Measurements from ENCODE around the gene CTNNB1. TPM values are rescaled to one million over a fixed set of nuclear protein-coding genes. Genes with fewer than 3 reads are reported as not detected.

The CTNNB1 gene
- total RNA-seq, 1 experiment from 2014 or later, result 460 TPM

- no peak overlapping the region for H3K4me2 ChIP-seq (ENCODE audit: low read length)
- H4K20me1 ChIP-seq (ENCODE audit: low read length), result no peaks in the 10 kb centered on the region
- no peak for DNase-seq
- H3K4me1 ChIP-seq (ENCODE audit: insufficient read depth, low read length), result no peaks in the 10 kb centered on the region
- ChIA-PET CTCF (no interaction called here), POLR2A (ENCODE audit: unreplicated experiment) (no interaction called here)
- no peaks in the 10 kb centered on the region for H3F3A ChIP-seq (ENCODE audit: low read length, unreplicated experiment)
- no peaks in the 10 kb centered on the region for H3K9me3 ChIP-seq (ENCODE audit: low read length)
- H3K79me2 ChIP-seq (ENCODE audit: low read length), result no peaks in the 10 kb centered on the region
- no peak overlapping the region for H3K9ac ChIP-seq (ENCODE audit: low read length)
- no peaks in the 10 kb centered on the region for H3K9me2 ChIP-seq (replicated peaks; ENCODE audit: low read length)
- H3K36me3 ChIP-seq (ENCODE audit: low read depth, low read length), result peaks cover 54% of the 10 kb centered on the region
- H3K4me3 ChIP-seq (ENCODE audit: low read length), result no peak overlapping the region
- BruUV-seq (replicated peaks), result no TSS peak
- intact Hi-C loops (cut with micrococcal nuclease), result no loop called here
- ATAC-seq, result no peak
- H2AFZ ChIP-seq (ENCODE audit: low read length), result no peak overlapping the region
- no peaks in the 10 kb centered on the region for H3K27me3 ChIP-seq (ENCODE audit: low read length)
- no peak overlapping the region for H3K27ac ChIP-seq (ENCODE audit: low read length)
- TF ChIP-seq EZH2phosphoT487 (IDR thresholded peaks at IDR 0.05; ENCODE audit: borderline replicate concordance, low read length), result no peak
- TF ChIP-seq, protein P1, sequence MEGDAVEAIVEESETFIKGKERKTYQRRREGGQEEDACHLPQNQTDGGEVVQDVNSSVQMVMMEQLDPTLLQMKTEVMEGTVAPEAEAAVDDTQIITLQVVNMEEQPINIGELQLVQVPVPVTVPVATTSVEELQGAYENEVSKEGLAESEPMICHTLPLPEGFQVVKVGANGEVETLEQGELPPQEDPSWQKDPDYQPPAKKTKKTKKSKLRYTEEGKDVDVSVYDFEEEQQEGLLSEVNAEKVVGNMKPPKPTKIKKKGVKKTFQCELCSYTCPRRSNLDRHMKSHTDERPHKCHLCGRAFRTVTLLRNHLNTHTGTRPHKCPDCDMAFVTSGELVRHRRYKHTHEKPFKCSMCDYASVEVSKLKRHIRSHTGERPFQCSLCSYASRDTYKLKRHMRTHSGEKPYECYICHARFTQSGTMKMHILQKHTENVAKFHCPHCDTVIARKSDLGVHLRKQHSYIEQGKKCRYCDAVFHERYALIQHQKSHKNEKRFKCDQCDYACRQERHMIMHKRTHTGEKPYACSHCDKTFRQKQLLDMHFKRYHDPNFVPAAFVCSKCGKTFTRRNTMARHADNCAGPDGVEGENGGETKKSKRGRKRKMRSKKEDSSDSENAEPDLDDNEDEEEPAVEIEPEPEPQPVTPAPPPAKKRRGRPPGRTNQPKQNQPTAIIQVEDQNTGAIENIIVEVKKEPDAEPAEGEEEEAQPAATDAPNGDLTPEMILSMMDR (conservative IDR thresholded peaks at IDR 0.05; ENCODE audit: low read depth, low read length), result no peak
- TF ChIP-seq EZH2 (IDR thresholded peaks at IDR 0.05; ENCODE audit: low read length, unreplicated experiment), result no peak
These were observed 41.9 kb downstream of the CTNNB1 start for GRCh38 chr3:41241161-41241560.

DNA sequence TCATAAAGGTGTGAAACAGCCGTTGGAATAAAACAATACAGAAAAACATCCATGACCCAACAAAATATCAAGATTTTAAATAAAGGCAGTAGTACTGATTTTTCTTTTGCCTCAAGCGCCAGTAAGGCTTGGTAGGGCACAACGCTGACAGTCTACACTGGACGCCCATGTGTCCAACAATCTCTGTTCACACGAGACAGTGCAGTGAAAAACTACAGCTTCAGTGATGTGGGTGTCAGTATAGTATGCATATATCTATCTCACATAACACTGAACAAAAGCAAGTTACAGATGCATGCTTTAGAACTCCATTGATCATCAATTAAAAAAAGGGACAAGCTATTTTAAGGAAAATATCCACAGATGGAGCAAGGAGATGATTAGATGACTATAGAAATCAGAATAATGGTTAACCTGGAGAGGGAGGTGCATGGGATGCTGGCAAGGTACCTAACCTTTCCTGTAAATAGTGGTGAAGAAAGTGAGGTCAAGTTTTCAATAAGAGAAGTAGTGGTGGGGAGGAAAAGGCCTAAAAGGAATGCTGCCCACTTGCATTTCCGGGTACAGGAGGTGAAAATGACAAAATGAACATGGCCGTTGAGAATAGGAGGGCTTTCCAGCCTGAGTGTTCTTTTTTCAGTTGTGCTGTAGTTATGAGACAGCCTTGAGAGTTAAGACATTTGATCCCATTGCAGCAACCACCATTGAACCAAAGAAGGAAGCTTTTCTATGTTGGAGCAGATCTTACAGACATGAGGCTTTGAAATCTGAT lies 42.7 kb downstream of the CTNNB1 start:
- H3K4me1 ChIP-seq (ENCODE audit: insufficient read depth, low read length), result no peaks in the 10 kb centered on the region
- ChIA-PET CTCF (no interaction called here), POLR2A (ENCODE audit: unreplicated experiment) (no interaction called here)
- no peak overlapping the region for H3K9ac ChIP-seq (ENCODE audit: low read length)
- DNase-seq (no peak), ATAC-seq (no peak)
- peaks cover 46% of the 10 kb centered on the region for H3K36me3 ChIP-seq (ENCODE audit: low read depth, low read length)
- H3K9me3 ChIP-seq (ENCODE audit: low read length), result no peaks in the 10 kb centered on the region
- intact Hi-C loops (cut with micrococcal nuclease), result loop anchor here (2.0 kb wide), 1 partner anchor 15 kb away; no protein-coding TSS in a partner anchor
- H3K9me2 ChIP-seq (replicated peaks; ENCODE audit: low read length), result no peaks in the 10 kb centered on the region
- H3K27ac ChIP-seq (ENCODE audit: low read length), result no peak overlapping the region
- H2AFZ ChIP-seq (ENCODE audit: low read length), result no peak overlapping the region
- H3K4me3 ChIP-seq (ENCODE audit: low read length), result no peak overlapping the region
- no peaks in the 10 kb centered on the region for H3K27me3 ChIP-seq (ENCODE audit: low read length)
- TF ChIP-seq EZH2phosphoT487 (IDR thresholded peaks at IDR 0.05; ENCODE audit: borderline replicate concordance, low read length), result no peak
- TF ChIP-seq, protein P1 (conservative IDR thresholded peaks at IDR 0.05; ENCODE audit: low read depth, low read length), result no peak
- TF ChIP-seq EZH2 (IDR thresholded peaks at IDR 0.05; ENCODE audit: low read length, unreplicated experiment), result no peak
- H3K79me2 ChIP-seq (ENCODE audit: low read length), result no peaks in the 10 kb centered on the region
- H4K20me1 ChIP-seq (ENCODE audit: low read length), result no peaks in the 10 kb centered on the region
- no TSS peak for BruUV-seq (replicated peaks)
- no peaks in the 10 kb centered on the region for H3F3A ChIP-seq (ENCODE audit: low read length, unreplicated experiment)
- H3K4me2 ChIP-seq (ENCODE audit: low read length), result no peak overlapping the region

DNA sequence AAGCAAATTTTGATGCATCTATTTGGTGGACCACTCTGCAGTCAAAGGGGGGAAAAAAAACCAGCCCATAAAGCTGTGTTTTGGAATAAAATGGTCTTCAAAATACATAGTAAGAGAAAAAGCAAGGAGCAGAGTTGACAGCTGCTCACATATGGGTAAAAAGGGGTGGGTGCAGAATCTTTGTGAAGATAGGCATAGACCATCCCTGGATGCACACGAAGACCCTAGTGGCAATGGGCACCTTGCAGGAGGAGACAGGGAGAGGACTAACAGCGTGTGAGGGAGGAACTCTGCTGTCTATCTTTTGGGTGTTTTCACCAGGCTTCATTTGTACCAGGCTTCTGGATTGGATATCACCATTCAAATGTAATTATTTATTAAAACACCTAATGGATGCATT lies 43.9 kb downstream of the CTNNB1 start:
- no peaks in the 10 kb centered on the region for H3K9me2 ChIP-seq (replicated peaks; ENCODE audit: low read length)
- peaks cover 34% of the 10 kb centered on the region for H3K36me3 ChIP-seq (ENCODE audit: low read depth, low read length)
- H4K20me1 ChIP-seq (ENCODE audit: low read length), result no peaks in the 10 kb centered on the region
- no peaks in the 10 kb centered on the region for H3K79me2 ChIP-seq (ENCODE audit: low read length)
- intact Hi-C loops (cut with micrococcal nuclease), result loop anchor here (2.0 kb wide), 1 partner anchor 14 kb away; no protein-coding TSS in a partner anchor
- H3K4me1 ChIP-seq (ENCODE audit: insufficient read depth, low read length), result no peaks in the 10 kb centered on the region
- H3K9me3 ChIP-seq (ENCODE audit: low read length), result no peaks in the 10 kb centered on the region
- no peak overlapping the region for H3K27ac ChIP-seq (ENCODE audit: low read length)
- H2AFZ ChIP-seq (ENCODE audit: low read length), result no peak overlapping the region
- TF ChIP-seq EZH2 (IDR thresholded peaks at IDR 0.05; ENCODE audit: low read length, unreplicated experiment) (no peak), EZH2phosphoT487 (IDR thresholded peaks at IDR 0.05; ENCODE audit: borderline replicate concordance, low read length) (no peak)
- TF ChIP-seq, protein P1 (conservative IDR thresholded peaks at IDR 0.05; ENCODE audit: low read depth, low read length), result no peak
- CTCF ChIA-PET, result no interaction called here
- H3K4me3 ChIP-seq (ENCODE audit: low read length), result no peak overlapping the region
- no TSS peak for BruUV-seq (replicated peaks)
- no peaks in the 10 kb centered on the region for H3K27me3 ChIP-seq (ENCODE audit: low read length)
- no peak for ATAC-seq
- H3K4me2 ChIP-seq (ENCODE audit: low read length), result no peak overlapping the region
- H3K9ac ChIP-seq (ENCODE audit: low read length), result no peak overlapping the region
- POLR2A ChIA-PET (ENCODE audit: unreplicated experiment), result no interaction called here
- no peak for DNase-seq
- no peaks in the 10 kb centered on the region for H3F3A ChIP-seq (ENCODE audit: low read length, unreplicated experiment)
